Transverse colon (tissue), 4 donors: ENCODE data around the gene LYRM2.

ENCODE experiments used
- CTCF ChIP-seq, 5 experiments: fragments of 200-600 bp in 3 of 5; fragments of 450-650 bp in 2 of 5; sonication (generic) in 3 of 5; IDR thresholded peaks; 1 replicate in 2 of 5; 2 replicates in 3 of 5; pipeline ENCODE4 v1.5.1; 2016 to 2017; ENCODE audit warnings: antibody characterized with exemption in 5 of 5, inconsistent platforms in 3 of 5, mild to moderate bottlenecking in 2 of 5, moderate library complexity in 1 of 5
- EP300 ChIP-seq: sonication (generic); formaldehyde crosslinking; IDR thresholded peaks from one replicate; pipeline ENCODE4 v1.6.1; 2017; ENCODE audit warnings: antibody characterized with exemption, low read depth
- POLR2A ChIP-seq: fragments of 450-650 bp; IDR thresholded peaks from one replicate; pipeline ENCODE4 v1.6.1; 2016; ENCODE audit warnings: antibody characterized with exemption, mild to moderate bottlenecking, moderate library complexity
- POLR2AphosphoS5 ChIP-seq, 3 donors: sonication (generic); formaldehyde crosslinking; IDR thresholded peaks; one replicate each; pipeline ENCODE4 v1.6.1; 2016; ENCODE audit warnings: antibody characterized with exemption in 3 of 3

- TF ChIP-seq POLR2A (no peak), CTCF (IDR thresholded peaks at IDR 0.05) (no peak), EP300 (no peak), POLR2AphosphoS5 (IDR thresholded peaks at IDR 0.05) (no peak)
These were observed 16.6 kb upstream of the LYRM2 start for GRCh38 chr6:89655122-89655521.
